Measurements from ENCODE around the gene KRTAP16-1.
A peak's percentile ranks its signal among the peaks of the same experiment; 100 is the strongest.
"Not testable (repeated sequence)": the region's sequence is repeated elsewhere in the genome, so short reads cannot be mapped to it uniquely, and the experiment has no call there.

KRTAP16-1 gene

DNA sequence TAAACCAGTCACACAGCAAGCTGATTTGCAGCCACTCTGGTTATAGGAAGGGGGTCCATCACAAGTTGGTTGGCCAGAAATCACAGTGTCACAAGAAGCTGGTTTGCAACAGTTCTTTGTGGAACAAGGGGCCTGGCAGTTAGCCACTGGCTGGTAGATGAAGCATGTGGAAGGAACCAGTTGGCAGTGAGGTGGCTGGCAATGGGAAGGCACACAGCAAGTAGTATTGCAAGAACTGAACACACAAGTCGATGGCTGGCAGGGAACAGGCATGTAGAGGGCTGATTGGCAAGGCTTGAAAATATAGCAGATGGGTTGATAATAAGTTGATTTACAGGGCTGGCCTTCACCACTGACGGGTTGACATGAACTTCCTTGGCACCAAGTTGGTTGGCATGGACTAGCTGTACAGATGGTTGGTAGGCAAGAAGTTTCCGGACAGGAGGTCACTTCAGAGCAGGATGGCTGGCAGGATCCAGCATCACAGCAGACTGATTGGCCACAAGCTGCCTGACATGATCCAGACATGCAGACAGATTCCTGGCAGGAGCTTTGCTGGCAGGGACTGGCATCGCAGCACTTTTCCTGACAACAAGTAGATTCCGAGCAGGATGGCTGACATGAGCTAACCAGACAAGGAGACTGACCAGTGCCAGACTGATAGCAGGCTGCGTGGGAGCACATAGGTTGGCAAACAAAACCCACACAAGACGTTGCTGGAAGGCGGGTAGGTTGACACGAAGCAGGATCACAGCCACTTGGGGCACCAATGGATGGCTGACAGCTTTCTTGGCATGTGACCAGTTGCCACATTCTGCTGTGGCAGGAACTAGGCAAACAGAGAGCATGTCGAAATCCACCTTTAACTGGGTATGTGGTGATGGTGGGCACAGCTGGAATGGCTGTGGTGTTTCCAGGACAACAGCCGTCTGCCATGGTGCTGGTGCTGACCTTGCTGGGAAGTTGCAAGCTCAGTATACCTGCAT, 6.9 kb downstream of the KRTAP16-1 start, which contains the start of gene KRTAP29-1:
TSS of gene KRTAP29-1 (minus strand) at position 936 of the 986 bp plus-strand sequence. CDS start at position 936, 0 bp downstream.
- DNase-seq, result peak in 3 of 4 experiments; percentile 36 to 50 (median 47)

DNA sequence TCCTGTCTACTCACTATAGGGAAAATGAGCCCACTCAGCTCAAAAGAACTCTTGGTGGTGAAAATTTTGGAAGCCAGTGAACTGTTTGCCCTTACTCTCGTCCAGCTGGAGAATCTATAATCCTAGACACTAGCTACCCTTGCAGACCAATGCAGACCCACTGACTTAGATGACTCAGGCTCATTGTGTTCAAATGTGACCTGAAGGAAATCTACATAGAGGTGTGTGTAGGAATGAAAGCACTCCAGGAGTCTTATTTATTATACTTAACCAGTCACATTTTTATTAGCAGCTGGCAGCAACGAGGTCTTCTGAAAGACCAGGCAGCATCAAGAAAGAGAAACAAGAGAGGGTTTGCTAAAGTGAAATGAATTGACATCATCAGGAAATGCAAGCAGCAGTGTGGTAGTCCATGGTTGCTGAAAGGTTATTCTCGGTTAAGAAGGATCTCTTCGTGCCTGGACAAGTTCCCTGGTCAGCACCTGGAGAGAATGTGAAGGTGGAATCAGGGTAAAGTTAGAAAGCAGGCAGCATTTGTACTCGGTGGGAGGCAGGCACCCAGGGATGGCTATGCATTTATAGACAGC, 7.8 kb downstream of the KRTAP16-1 start:
- no peak for DNase-seq

DNA sequence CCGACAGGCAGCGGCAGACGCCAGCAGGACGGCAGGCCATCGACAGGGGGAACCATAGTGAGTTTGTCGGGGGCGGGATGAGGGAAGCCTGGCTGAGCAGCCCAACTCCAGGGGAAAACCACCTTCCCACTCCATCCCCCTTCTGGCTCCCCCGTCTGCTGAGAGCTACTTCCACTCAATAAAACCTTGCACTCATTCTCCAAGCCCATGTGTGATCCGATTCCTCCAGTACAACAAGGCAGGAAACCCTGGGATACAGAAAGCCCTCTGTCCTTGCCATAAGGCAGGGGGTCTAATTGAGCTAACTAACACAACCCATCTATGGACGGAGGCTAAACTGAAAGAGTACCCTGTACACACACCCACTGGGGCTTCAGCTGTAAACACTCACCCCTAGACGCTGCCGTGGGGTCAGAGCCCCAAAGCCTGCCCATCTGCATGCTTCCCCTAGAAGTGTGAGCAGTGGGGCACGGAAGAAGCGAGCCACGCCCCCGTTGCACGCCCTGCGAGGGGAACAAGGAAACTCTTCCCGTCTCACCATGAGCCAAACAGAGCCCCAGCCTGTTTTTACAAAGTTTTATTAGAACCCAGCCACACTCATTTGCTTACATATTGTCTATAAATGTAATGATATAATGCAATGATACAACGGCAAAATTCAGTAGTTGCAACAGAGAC, 10.5 kb downstream of the KRTAP16-1 start:
- no peak for DNase-seq

- no peak for DNase-seq
Observed at GRCh38 chr17:41296846-41297245, 12.3 kb downstream of the KRTAP16-1 start.

GRCh38 chr17:41294016-41294415, 15.1 kb downstream of the KRTAP16-1 start:
- no peak for DNase-seq

DNA sequence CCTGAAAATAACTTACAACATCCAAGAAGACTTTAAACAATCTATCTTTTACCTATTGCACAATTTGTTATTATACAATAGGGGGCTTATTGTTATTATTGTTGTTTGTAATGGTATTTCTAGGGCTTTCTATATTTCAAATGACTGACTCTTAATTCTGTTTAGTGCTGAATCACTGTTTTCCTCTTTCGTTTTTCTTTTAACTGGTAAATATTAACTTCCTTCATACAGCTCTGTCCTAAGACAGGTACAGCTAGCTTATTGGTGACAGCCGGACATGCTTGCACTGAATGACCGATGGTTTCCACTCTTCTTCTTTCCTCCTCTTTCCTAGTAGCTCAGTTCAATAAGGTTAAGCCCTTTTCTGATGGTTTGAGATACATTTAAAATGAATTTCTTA, 22.1 kb downstream of the KRTAP16-1 start:
- DNase-seq, result peak in 1 of 4 experiments; percentile 0

- DNase-seq, result peak in 3 of 4 experiments; percentile 33 to 60 (median 56)
Observed at GRCh38 chr17:41284546-41284945, 24.6 kb downstream of the KRTAP16-1 start.

GRCh38 chr17:41284043-41284442, 25.1 kb downstream of the KRTAP16-1 start:
- DNase-seq, result no peak

- DNase-seq, result no peak
Observed at GRCh38 chr17:41278176-41278955, 30.7 kb downstream of the KRTAP16-1 start.

- DNase-seq, result not testable (repeated sequence)
Observed at GRCh38 chr17:41275648-41276190, 33.4 kb downstream of the KRTAP16-1 start, which contains the start of gene KRTAP9-7. Gene KRTAP9-7 (plus strand): TSS chr17:41275698. CDS start chr17:41275698, 0 bp downstream.

GRCh38 chr17:41271858-41272257, 37.3 kb downstream of the KRTAP16-1 start:
- DNase-seq, result no peak

DNA sequence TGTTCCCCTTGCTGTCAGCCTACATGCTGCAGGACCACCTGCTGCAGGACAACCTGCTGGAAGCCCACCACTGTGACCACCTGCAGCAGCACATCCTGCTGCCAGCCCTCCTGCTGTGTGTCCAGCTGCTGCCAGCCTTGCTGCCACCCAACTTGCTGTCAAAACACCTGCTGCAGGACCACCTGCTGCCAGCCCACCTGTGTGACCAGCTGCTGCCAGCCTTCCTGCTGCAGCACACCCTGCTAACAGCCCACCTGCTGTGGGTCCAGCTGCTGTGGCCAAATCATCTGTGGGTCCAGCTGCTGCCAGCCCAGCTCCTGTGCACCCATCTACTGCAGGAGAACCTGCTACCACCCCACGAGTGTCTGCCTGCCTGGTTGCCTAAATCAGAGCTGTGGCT, 37.8 kb downstream of the KRTAP16-1 start:
- DNase-seq, result not testable (repeated sequence)

DNA sequence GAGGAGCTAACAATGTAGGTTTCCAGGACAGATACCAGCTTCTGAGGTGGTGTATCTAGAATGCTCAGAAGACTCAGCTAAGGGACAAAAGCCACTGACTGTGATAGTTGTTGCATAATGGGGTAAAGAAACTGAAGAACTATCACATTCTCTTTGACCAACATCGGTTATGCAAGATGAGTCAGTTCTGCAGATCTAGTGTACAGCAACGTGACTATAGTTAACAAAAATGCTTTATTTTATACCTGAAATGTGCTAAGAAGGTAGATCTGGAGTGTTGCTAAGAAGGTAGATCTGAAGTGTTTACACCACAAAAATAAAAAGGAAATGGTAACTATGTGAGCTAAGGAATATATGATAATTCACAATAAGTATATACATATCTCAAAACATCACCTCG, 41.4 kb downstream of the KRTAP16-1 start:
- DNase-seq, result no peak

DNA sequence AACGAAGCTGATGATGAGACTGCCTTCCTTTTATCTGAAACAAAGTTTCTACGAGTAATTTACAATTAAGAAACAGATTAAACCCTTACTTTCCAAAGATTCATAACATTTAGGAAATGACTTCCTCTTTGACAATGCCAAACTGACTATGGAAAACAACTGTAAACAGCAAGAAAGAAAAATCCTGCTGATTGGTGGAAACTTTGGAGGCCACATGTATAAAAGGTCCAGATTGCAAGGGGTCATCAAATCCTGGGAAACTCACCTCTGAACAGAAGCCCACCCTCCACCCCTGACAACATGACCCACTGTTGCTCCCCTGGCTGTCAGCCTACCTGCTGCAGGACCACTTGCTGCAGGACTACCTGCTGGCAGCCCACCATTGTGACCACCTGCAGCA, 44.0 kb downstream of the KRTAP16-1 start, which contains the start of gene KRTAP9-6:
TSS of gene KRTAP9-6 (plus strand) at position 301 of the 400 bp plus-strand sequence. CDS start at position 301, 0 bp downstream.
- DNase-seq, result no peak

- DNase-seq, result peak in 1 of 4 experiments; percentile 0
Observed at GRCh38 chr17:41264599-41264998, 44.5 kb downstream of the KRTAP16-1 start.

DNA sequence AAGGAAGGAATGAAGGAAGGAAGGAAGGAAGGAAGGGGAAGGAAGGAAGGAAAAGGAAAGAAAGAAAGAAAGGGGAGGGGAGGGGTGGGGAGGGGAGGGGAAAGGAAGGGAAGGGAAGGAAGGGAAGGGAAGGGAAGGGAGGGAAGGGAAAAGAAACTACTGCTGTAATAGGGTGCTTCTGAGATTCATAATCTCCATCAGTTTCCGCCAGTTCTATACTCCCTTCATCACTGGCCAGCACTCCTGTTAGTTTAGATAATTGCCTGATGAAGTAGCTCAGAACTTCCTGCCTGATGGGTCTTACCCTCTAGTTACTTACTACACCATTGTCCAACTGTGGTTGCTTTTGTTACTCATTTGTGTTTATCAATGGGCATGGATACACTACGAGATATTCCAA, 45.9 kb downstream of the KRTAP16-1 start:
- DNase-seq, result peak in 1 of 4 experiments; percentile 0

- DNase-seq, result no peak
Observed at GRCh38 chr17:41258406-41258805, 50.7 kb downstream of the KRTAP16-1 start.

Measured in suppressor macrophage (primary cell).